Measurements from ENCODE around the gene EME2.
"Not testable (repeated sequence)": the region's sequence is repeated elsewhere in the genome, so short reads cannot be mapped to it uniquely, and the experiment has no call there.

EME2 gene

DNA sequence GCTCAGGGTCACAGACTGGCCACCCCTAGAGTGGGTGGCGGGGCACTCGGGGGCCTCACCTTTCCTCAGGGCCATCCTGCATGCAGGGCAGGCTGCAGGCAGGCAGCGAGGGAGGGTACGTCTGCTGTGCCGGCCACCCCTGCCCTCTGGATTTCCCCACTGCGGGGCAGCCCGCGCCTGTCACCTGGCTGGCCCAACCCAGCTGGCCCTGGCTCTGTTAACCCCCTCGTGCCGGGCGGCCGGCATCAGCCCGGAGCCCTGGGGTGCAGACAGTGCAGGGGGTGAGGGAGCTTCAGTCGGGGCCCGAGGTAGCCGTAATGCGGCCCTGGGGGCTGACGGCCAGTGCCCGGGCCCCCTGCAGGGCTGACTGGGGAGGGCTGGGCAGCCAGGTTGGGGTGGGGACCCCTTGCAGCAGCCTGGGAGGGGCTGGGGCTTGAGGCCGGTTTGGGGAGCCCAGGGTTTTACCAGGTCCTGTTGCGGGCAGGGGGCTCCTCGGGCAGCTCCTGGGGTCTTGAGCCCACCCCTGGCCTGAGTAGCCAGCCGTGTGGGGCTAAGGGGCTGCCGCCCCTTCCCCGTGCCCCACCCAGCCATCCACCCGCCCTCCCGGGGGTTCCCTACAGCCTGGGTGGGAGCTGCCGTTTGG is 21.1 kb downstream of the EME2 start, which contains the start of gene IGFALS:
Gene IGFALS, minus strand, starts transcription at position 128 of the 643 bp plus-strand sequence. Its CDS starts 53 bp downstream, at position 75.
- no peak for DNase-seq

DNA sequence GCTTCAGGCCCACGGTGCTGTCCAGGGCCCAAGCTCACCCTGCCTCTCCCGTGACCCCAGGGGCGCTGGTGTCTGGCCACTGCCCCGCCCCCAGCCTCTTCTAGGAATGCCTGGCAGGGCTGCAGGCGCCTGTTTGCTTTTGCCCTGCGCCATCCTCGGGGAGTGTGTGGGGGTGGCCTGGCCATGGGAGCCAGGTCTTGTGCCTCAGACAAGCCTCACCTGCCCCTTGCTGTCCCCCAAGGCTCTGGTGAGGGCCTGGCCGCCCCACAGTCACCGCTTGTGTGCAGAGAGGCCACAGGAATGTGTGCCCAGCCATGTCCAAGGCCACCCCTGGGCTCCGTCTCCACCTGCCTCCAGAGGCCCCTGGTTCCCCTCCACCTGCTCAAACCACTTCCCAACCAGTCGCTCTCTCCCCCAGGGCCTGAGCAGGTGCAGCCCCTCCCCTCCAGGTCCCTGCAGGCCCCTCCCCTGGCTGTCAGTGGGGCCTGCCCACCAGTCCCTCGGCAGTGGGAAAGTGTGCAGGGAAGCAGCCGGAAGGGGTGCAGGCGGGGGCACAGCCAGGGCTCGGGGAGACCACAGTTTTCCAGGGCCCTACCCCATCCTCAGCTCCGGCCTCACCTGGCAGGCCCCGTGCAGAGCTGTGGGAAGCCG is 21.7 kb downstream of the EME2 start:
- no peak for DNase-seq

DNA sequence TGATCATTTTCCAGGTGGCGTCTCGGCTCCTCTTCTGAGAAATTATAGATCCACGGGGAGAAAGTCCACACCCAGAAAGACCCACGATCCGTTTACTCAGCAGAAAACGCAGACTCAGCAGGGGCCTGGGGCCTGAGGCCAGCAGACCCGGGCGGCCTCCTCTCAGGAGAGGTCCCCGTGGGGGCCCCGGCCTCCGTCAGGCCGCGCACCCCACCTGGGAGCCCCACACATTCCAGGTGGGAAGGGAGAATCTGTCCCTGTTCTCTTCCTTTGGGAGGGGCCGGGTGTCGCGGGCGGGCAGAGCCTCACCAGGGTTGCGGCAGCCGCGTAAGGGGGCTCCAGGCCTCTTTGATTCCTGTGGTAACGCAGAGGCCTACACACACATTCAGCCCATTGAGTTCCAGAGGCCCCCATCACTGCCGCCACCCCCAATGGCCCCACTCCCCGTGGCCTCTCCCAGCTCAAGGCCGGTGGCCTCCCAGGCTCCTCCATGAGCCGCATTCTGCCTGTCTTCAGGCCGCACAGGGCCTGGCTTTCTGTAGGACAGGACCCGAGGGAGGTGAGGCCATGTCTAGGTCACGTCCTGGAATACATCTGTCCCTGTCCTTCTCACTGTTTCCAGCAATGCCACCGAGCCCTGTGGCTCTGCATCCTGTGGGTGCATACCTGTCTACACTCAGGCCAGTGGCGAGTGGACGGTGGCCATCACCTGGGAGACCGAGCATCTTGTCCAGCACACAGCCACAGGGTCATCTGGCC is 22.5 kb downstream of the EME2 start:
- no peak for DNase-seq

DNA sequence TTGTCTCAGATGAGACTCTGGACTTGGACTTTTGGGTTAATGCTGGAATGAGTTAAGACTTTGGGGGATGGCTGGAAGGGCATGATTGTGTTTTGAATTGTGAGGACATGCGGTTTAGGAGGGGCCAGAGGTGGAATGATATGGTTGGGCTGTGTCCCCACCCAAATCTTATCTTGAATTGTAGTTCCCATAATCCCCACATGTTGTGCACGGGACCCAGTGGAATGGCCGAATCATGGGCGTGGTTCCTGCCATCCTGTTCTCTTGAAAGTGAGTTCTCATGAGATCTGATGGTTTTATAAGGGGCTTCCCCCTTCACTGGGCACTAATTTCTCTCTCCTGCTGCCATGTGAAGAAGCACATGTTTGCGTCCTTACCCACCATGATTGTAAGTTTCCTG is 26.7 kb downstream of the EME2 start:
- not testable (repeated sequence) for DNase-seq

DNA sequence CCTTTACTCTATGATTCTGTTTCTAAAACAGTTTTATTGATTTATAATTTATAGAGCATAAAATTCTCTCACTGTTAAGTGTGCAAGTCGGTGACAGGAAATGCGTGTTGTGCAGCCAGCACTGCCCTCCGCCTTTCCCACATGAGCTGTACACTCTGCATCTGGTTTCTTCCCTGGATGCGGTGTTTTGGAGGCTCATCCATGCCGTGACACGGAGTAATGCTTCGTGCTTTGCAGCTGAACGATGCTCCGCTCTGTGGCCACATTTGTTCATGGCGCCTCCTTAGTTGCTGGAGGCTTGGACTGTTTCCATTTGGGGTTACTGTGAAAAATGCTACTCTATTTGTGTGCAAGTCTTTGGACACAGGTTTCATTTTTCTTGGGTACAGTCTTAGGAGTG is 28.1 kb downstream of the EME2 start:
- DNase-seq = no peak

DNA sequence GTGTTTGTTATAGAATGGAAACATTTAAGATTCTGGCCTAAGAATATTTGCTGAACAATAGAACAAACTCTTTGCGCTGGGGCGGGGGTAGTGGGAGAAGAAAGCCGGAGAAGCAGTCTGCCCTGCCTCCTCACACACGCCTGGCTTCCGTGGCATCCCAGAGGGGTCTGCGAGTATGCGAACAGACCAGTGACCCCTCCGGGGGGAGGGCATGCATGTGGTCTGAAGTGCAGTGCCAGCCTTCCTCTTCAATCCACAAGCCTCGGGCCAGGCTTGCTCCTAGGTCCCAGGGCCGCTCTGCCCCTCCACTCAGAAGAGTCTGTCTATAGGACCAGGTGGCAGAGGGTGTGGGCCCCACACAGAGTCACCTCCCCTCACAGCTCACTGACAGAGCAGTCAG is 35.0 kb downstream of the EME2 start:
- no peak for DNase-seq

DNA sequence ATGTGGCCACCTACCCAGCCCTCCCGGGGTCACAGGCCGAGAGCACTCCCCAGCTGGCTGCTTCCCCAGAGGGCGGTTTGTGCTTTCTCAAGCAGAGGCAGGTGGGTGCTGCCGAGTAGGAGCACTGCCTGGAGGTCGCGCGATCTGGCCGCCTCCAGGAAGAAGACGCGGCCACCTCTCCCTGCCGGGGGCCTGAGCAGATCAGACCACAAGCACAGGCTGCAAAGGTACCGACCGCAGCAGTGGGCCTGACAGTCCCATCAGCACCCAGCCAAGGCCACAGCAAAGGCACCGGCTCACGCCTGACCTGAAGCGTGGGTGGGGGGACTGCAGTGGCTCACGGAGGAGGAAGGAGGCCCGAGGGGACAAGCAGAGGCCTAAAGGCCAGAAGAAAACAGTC is 36.1 kb downstream of the EME2 start:
- DNase-seq = no peak

DNA sequence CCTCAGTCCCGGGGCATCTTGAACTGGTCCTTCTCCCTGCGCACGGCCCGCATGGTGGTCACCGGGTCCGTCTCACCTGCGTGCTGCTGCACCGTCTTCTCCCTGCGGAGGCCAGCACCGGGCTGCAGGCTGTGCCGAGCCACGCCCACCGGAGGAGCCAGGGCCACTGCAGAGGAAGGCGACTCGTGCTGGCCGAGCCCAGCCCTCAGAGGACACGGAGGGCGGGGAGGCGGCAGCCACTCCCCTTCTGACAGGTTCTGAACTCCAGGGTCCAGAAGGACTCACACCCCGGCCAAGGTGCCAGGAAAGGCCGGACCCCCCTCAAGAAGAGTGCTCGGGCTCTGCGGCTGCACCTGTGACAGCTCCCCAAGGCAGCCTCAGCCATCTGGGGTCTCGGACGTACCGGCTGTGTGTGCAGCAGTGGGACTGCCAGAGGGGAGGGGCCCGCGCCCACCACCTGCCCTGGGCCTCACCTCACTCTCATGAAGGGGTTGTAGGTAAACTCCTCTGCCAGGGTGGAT is 36.7 kb downstream of the EME2 start:
- no peak for DNase-seq

DNA sequence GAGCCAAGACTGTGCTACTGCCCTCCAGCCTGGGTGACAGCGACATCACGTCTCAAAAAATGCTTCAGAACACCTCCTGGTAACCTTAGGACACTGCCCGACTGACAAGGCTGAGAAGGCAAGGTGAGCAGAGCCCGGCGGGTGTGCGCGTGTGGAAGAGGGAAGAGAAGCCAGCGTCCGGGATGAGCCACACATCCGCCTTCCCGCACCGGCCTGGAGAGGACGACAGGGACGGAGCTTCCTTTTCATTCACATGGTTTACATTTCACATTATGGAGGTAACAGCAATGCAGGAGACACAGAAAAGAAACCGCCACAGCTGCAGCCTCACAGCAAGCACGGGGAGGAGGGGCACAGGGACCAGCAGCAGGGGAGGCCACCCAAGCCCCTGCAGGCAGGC is 37.5 kb downstream of the EME2 start:
- no peak for DNase-seq

DNA sequence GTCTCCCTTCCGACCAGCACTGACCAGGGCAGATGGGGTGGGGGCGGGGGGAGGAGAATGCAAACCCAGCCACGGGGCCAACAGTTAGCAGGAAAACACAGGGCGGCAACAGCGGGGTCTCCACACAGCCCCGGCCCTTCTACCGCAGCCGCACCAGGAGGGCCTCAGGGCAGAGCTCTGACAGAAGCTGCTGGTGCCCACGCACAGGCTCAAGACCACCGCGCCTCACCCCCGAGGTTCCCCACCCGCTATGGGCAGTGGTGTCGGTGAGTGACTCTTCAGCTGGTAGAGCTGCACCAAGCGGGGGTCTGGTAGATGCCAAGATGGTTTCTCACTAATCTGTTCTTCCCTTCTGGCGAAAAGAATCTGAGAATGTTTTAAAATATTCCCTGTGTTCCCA is 37.9 kb downstream of the EME2 start:
- no peak for DNase-seq

DNA sequence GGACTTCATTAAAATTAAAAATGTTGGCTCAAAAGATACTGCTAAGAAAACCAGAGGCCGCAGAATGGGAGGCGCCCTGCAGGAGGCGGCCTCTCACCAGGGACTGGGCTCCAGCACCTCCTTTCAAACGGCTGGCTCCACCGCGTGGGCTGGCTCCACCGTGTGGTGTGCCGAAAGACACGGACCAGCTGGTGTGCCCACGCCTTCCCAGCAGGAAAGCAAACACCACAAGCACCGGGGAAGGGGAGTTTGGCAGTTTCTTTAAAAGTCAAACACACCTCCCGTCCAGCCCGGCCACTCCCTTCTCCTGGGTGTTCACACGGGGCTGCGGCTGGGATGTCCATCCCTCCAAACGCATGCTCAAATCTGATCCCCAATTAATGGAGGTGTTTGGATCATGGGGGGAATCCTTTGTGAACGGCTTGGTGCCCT is 40.1 kb downstream of the EME2 start:
- peak; percentile 11 for DNase-seq

DNA sequence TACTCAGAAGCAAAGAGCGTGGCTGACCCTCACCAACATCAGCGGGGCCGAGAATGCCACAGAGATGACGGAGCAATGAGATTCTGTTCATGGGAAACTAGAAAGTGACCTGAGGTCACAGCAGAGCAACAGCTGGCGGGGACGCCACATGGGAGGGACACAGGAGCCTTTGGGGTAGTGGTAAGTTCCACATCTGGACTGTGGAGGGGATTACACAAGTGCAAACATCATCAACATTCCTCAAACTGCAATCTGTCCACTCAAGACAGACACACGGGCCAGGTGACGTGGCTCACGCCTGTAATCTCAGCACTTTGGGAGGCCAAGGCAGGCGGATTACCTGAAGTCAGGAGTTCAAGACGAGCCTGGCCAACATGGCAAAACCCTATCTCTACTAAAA is 42.9 kb downstream of the EME2 start:
- DNase-seq = no peak

DNA sequence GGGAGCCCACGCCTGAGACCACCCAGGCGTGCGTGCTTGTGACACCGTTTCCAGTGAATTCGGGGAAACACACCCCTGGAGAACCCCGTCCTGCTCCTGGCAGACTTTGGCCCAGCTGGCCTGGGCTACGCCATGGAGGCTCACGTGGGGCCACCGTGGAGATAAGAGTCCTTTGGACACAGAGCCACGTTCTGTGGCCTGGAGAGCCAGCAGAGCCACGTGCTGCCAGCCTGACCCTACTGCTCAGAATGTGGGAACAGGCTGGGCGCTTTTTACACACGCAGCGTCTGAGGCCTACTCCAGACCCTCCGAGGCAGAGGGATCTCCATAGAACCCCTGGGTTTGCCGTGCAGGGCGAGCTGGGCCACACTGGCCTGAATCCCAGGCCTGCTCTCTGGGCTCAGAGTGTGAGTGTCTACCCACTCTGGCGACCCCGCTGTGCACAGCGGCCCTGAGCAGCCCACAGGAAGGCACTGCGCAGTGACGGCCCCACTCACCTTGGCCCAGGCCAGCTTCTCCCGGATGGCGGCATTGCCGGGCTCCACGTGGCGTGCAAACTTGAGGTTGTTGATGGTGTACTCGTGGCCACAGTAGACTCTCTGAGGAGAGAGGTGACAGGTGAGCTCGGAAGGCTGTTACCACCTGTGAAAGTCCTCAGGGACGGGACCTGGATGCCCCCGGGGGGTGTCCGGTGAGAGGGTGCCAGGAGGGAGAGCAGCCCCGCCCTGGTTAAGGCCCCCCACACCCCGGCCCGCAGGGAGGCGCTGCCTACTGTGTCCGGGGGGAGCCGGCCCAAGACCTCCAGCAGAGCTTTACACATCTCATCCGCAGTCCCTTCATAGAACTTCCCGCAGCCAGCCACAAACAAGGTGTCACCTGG is 44.0 kb downstream of the EME2 start:
- no peak for DNase-seq

DNA sequence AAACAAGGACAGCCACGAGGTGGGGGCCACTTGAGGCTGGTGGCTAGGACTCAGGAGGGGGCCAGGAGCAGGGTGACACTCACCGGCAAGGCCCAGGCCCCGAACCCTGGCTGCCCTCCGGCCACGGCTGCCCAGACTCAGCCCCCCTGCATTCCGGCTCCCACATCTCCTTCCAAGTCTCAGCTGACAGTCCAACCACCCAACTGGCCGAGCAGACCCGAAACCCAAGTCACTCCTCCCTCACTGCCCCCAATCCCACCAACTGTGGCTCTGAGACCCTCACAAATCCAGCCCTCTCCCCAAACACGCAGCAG is 44.6 kb downstream of the EME2 start:
- DNase-seq = no peak

DNA sequence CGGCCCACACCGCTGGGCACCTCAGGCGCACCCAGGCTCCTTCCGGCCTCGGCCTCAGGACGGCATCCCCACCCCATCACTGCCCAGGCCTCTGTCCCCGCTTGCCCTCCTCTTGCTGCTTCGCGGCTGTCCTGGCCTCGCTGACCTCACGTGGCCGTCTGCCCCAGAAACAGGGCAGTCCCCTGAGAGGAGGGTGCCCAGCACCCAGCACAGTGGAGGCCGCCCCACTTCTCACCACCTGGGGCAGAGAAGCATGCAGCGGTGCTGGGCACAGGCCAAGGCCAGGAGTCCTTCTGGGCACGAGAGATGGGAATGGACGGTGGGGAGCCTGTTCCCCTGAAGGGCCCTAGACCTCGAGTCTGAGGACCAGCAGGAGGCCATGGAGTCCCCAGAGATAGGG is 45.1 kb downstream of the EME2 start:
- DNase-seq = no peak

DNA sequence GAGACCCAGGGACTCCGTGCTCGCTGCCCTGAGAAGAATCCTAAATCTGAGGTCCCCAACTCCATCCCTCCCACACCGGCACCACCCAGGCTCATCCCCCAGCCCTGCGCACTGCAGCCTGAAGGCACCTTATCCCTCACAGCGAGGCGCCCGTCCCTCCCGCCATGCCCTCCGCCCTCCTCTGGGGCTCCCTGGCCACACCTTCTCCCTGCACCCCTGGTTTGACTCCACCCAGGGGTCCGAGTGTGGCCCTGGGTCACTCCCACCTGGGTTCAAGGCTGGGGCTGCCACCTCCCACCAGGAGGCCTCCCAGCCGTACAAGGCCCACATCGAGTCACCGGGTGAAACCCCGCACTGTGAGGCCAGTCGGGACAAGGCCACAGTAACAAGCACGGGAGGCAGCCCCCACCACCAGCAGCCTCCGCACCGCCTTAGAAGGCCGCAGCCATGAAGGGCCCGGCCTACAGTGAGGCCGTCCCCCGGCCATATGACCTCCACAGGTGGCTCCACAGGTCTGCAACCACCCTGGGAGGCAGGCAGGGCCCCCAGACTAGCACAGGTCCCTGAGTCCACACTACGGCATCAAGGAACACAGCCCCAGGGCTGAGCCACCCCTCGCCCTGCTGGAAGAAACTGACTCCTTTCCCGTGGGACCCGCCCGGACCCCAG is 45.7 kb downstream of the EME2 start:
- no peak for DNase-seq

DNA sequence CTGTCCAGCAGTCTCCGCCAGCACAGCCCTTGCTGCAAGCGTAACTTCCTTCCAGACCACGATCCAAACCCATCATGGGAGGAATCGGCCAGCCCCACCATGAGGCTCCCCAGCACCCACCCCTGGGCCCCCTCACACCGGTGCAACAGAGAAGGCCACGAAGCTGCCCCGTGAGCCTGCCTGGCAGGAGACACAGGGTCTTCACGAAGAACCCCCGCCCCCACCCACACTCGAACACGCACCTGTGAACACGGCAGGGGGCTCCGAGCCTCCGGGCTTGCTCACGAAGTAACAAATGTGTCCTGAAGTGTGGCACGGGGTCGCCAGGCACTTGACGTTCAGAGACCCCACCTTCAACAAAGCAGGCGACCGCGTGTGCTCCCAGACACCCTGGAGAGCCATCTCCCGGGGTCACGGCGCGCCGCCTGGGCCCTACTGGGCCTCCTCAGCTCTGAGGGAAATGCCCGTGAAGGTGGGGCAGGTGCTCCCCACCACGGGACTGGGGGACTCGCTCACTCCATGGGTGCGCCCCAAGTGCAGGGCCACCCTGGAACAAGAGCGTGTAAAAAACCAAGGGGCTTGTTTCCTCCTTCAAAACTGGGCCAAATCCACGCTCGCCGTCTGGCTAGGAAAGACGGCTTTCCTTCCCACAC is 46.4 kb downstream of the EME2 start:
- no peak for DNase-seq

DNA sequence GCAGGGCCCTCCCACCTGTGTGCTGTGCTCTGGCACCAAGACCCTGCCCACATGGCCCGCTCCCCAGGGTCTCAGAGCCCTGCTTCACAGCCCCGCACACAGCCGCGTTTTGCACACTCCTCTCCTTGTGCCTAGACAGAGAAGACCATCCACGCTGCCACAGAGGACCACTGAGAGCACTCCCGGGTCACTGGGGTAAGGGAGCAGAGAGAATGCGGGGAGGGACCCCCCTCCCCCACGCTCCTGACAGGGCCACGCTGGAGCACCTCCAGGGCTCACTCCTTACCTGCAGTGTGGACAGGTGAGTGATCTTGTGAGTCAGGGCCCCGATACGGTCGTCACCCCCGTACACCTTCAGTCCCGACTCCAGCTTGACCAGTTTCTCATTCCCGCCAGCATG is 47.0 kb downstream of the EME2 start:
- DNase-seq = no peak

DNA sequence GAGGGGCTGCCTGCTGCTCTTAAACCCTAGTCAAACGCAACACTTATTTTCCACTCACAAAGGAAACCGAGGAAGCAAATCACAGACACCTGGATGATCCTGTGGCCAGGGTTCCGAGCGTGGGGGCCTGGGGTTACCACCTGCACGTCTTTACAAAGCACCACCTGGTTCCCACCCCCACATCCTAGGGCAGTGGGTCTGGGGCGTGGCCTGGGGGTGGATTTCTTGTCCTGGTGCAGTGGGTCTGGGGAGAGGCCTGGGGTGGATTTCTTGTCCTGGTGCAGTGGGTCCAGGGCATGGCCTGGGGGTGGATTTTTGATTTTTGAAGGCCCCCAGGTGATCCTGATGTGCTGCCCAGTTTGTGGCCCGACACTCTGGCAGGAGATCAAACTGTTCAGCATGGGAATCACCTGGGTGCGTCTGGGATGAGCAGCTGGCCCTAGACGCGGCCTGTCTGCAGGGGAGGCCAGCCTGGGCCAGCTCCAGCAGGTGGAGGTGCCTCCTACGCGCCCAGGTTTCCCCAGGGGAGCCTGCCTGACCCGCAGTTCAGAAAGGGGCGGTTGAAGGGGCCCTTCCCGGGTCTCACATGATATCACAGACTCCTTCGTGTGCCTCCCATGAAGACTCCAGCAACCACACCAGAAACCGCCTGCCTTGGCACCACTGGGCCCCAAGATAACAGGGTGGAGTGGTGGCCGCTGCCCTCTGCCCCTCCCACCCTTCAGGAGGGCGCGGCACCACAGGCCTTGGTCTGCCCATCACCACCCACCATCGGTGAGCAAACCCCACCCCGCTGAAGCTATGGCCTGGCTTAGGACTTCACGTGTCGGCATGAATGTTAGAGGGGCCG is 47.7 kb downstream of the EME2 start:
- no peak for DNase-seq

DNA sequence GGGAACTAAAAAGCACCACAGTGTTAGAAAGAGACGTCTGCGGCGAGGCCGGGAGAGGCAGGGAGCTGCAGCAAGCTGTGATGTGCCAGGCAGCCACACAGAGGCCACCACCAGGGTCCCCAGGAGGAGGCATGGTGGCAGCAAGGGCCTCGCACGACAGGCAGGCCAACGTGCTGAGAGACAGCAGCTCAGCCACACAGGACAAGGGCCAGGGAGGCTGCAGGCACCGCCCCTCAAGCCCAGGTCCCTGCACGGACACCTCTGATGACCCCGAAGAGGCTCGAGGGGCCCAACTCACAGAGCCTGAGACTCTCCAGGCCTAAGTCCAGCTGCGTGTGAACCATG is 48.3 kb downstream of the EME2 start:
- DNase-seq = no peak

Data from stimulated activated naive CD4-positive, alpha-beta T cell treated with Interleukin-2 at 50 U/mL for 16 hours (primary cell).